SJCRH30 (cell line): ENCODE results near the gene DNPH1. TPM values are rescaled to one million over a fixed set of nuclear protein-coding genes. Genes with fewer than 3 reads are reported as not detected.
A peak's percentile ranks its signal among the peaks of the same experiment; 100 is the strongest.

Experiments
- DNase-seq, 2 experiments: peaks; one replicate each; pipeline ENCODE4 v3.0.0-alpha.2; 2015 to 2020
- H3K27ac ChIP-seq: fragments of 250-450 bp; sonication (Bioruptor Pico); 2 replicates; pipeline ENCODE4 v1.5.1; 2020; ENCODE audit warnings: mild to moderate bottlenecking, moderate library complexity
- H3K27me3 ChIP-seq: fragments of 250-450 bp; sonication (Bioruptor Pico); 2 replicates; pipeline ENCODE4 v1.5.1; 2020; ENCODE audit warnings: mild to moderate bottlenecking, moderate library complexity
- H3K36me3 ChIP-seq: fragments of 250-450 bp; sonication (Bioruptor Pico); 2 replicates; pipeline ENCODE4 v1.5.1; 2020; ENCODE audit warnings: mild to moderate bottlenecking, moderate library complexity
- H3K4me1 ChIP-seq: fragments of 250-450 bp; sonication (Bioruptor Pico); 2 replicates; pipeline ENCODE4 v1.5.1; 2020; ENCODE audit warnings: mild to moderate bottlenecking, moderate library complexity
- H3K4me3 ChIP-seq: fragments of 250-450 bp; sonication (Bioruptor Pico); 2 replicates; pipeline ENCODE4 v1.5.1; 2020; ENCODE audit warnings: mild to moderate bottlenecking, moderate library complexity
- H3K9me3 ChIP-seq: fragments of 250-450 bp; sonication (Bioruptor Pico); replicated peaks from 2 replicates; pipeline ENCODE4 v1.5.1; 2020; ENCODE audit warnings: mild to moderate bottlenecking, moderate library complexity
- total RNA-seq: library from RNA; depleted of rRNA; stranded (reverse); fragments of >200 nt; shearing (Covaris generic); gene quantifications from 2 replicates; pipeline ENCODE4 v1.2.3, GENCODE V29; 2014; rRNA removed

DNPH1 gene, protein sequence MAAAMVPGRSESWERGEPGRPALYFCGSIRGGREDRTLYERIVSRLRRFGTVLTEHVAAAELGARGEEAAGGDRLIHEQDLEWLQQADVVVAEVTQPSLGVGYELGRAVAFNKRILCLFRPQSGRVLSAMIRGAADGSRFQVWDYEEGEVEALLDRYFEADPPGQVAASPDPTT
- 23.8 and 31.4 TPM in 2 replicates for total RNA-seq

DNA sequence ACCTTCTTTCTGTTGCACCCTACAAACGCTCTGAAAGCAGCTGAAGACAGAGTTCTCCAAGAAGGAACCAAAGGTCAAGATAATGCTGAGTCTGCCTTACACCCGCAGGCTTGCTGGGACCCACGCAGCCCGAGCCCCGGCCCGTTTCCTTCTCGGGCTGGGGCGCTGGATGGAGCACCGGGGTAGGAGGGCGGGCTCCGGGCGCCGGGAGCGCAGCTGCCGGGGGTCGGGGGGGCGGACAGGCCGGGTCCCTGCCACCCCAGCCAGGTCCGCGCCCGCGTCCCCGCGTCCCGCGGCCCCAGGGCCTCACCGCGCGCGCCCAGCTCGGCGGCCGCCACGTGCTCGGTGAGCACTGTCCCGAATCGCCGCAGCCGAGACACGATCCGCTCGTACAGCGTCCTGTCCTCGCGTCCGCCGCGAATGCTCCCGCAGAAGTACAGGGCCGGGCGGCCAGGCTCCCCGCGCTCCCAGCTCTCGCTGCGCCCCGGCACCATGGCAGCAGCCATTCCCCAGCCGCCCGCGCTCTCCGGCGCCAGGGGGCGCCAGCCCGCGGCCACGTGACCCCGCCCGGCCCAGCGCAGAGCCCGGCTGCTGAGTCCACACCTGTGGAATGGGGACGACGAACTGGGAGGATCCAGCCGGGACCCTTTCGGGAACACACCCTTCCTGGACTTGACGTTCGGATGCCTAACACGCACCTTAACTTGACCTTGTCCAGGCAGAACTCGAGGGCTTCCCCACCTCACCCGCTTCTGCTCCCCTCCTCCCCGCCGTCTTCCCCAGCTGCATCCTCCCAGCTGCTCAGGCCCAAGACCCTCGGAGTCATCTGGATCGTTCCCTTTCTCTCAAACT, at the start of gene DNPH1:
DNPH1 (minus strand) TSS at position 531 of the 852 bp plus-strand sequence; CDS start at position 506, 25 bp downstream.
- H3K4me1 ChIP-seq = no peaks in the 10 kb centered on the region
- no peaks in the 10 kb centered on the region for H3K36me3 ChIP-seq
- DNase-seq = peak; percentile 73 to 82
- no peak within 1 kb of the TSS; the same call in 1 of the 2 replicates for H3K27ac ChIP-seq
- peak within 1 kb of the TSS; percentile 64 for H3K4me3 ChIP-seq
- H3K9me3 ChIP-seq = no peaks in the 10 kb centered on the region
- H3K27me3 ChIP-seq = no peaks in the 10 kb centered on the region

DNA sequence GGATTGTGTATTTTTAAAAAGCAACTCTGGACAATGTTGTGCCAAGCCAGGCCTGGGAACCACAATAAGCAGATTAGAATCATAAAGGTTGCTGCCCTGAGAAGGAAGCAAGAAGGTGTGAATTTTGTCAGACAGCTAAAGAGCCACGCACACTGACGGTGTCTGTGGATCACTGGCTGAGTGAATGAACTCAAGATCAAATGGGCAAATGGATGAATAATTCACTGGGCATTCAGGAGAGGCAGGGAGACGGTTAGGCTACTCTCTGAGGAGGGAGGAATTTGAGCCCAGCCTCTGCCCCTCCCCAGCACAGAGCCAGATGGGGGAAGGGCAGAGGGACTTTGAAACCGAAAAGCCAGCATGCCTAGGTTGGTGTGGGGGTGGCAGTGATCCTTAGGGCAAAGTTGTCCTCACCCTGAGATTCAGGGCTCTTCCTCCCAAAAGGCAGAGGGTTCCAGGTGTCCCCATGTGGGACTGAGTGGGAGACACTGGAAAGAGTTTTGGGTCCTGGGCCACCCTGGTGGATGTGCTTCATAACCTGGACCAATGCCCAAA, 49.3 kb upstream of the DNPH1 start:
- no peak overlapping the region for H3K27ac ChIP-seq
- H3K4me3 ChIP-seq = no peak overlapping the region
- no peaks in the 10 kb centered on the region for H3K4me1 ChIP-seq
- no peak for DNase-seq
- H3K27me3 ChIP-seq = 0 out of 2 replicates have a peak, but pooled peaks cover 3% of the 10 kb centered on the region
- H3K9me3 ChIP-seq = no peaks in the 10 kb centered on the region
- no peaks in the 10 kb centered on the region for H3K36me3 ChIP-seq

DNA sequence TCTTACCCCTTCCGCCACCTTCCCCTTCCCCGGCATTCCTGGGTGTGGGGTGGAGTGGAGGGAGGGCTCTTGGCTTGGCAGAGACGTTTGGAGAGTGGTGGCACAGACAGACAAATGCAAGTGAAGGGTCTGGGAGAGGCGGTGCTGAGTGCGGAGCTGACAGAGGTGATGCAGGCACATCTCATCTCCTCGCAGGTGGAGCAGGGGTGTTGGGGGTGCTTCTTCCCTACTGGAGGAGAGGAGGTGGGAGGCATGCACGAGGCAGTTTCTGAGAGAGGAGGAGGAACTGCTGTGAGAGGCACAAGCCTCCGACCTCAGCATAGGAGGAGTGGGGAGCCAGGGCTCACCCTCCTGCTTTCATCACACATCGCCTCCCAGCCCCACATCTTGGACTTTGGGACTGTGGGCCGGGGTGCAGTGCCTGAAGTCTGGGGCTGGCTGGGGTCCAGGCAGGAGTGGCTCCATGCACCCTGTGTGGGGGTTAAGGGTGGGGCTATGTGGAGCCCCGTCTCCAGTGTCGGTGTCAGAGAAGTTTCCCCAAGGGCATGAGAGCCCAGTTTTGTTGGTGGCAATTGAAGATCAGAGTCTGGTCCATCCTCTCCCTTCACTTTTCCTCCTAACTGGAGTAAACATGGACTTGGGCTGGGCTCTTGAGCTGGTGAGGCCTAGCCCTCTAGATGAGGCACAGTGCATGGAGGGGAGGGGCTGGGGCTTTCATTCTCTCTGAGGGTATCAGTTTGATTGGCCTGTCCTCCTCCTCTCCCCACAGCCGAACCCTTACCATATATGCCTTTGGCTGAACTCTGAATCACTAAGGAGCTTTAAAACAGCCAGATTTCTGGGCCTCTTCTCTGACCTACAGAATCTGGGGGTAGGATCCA, 48.6 kb upstream of the DNPH1 start:
- Histone ChIP-seq H3K4me3 (no peak overlapping the region), H3K36me3 (no peaks in the 10 kb centered on the region), H3K4me1 (no peaks in the 10 kb centered on the region), H3K9me3 (no peaks in the 10 kb centered on the region), H3K27me3 (0 out of 2 replicates have a peak, but pooled peaks cover 3% of the 10 kb centered on the region), H3K27ac (no peak overlapping the region)
- DNase-seq = no peak

DNA sequence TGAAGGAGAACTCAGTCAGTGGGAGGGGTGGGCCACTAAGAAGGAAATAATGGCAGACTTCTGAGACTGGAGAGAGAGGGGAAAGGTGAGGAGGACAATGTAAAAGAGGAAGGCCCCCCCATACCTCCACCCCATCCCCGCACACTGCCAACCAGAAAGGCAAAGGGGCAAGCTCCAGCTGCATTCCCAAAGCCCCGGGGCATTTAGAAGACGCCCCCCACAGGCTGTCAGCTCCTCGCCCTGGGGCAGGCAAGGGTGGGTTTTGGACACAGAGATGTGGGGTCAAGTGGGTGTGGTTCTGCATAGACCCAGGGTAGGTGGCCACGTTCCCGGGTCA, 48.0 kb upstream of the DNPH1 start:
- Histone ChIP-seq H3K4me1 (no peaks in the 10 kb centered on the region), H3K27ac (no peak overlapping the region), H3K27me3 (0 out of 2 replicates have a peak, but pooled peaks cover 3% of the 10 kb centered on the region), H3K36me3 (no peaks in the 10 kb centered on the region), H3K9me3 (no peaks in the 10 kb centered on the region), H3K4me3 (no peak overlapping the region)
- DNase-seq = no peak

DNA sequence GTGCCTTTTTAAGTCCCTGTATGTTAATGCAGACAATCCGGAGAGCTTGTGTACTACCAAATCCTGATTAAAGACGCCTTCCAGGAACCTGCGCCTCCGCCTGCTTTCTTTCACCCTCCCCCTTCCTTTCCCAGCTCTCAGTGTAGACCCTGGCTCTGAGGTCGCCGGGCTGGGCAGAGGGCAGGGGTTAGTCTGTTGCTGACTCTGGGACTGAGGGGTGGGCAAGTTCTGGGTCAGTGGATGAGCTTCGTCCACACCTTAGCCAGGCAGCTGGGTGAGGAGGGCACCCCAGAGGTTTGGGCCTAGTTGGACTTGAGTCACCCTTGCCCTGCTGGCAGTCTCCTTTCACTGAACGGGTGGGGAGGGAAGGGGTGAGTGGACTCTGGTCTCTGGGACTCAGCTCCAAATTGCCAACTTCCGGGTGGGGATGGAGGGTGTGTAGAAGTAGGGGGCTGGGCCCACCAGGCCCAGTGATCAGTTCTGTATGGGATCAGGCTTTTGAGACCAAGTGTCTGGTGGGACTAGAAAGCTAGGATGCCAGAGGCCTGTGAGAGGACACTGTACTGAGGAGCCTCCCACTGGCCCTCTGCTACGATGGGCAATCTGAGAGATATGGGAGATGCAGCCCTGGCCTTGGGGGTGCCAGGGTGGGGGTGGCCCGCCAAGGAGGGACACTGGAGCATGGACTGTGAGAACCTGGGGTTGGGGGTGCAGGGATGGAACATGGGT, 47.5 kb upstream of the DNPH1 start:
- Histone ChIP-seq H3K36me3 (no peaks in the 10 kb centered on the region), H3K4me3 (no peak overlapping the region)

DNA sequence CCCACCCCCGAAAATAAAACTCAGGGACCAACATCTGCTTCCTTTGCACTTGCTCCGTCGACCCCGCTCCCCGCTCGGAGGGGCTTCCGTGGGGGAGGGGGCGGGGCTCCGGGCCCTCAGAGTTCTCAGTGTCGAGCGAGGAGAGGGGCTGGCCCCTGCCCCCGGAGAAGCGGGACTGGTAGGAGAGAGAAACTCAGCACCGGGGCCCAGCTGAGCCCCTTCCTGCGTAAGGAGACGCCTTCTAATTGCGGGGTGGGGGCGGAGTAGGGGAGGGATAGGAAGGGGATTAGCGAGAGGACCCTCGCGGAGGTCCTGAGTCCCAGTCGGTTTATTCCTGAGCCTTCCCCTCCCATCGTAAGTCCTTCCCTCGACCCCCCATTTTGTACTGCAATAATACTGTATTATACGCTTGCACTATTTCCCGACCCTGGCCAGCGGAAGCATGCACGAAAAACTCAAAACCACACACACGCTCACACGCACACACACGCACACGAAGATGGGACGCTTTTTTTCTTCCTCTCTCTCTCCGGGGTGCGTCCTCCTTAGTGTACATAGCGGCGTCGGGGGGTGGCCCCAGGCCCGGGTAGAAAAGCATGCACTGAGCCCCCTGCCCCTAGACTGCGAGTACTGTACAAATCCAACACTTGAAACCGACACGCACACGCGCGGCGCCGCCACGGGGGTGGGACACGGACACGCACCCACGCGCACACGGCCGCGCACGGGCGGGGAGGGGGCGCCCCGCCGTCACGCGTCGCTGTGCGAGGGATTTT, 46.7 kb upstream of the DNPH1 start:
- Histone ChIP-seq H3K27ac (no peak overlapping the region), H3K4me1 (no peaks in the 10 kb centered on the region), H3K36me3 (no peaks in the 10 kb centered on the region), H3K9me3 (no peaks in the 10 kb centered on the region), H3K4me3 (no peak overlapping the region), H3K27me3 (no peaks in the 10 kb centered on the region)
- no peak for DNase-seq

More for the DNA sequence above, 47.5 kb upstream of the DNPH1 start:
- H3K27ac ChIP-seq = no peak overlapping the region
- H3K4me1 ChIP-seq = no peaks in the 10 kb centered on the region
- no peaks in the 10 kb centered on the region for H3K9me3 ChIP-seq
- no peaks in the 10 kb centered on the region for H3K27me3 ChIP-seq
- DNase-seq = no peak

DNA sequence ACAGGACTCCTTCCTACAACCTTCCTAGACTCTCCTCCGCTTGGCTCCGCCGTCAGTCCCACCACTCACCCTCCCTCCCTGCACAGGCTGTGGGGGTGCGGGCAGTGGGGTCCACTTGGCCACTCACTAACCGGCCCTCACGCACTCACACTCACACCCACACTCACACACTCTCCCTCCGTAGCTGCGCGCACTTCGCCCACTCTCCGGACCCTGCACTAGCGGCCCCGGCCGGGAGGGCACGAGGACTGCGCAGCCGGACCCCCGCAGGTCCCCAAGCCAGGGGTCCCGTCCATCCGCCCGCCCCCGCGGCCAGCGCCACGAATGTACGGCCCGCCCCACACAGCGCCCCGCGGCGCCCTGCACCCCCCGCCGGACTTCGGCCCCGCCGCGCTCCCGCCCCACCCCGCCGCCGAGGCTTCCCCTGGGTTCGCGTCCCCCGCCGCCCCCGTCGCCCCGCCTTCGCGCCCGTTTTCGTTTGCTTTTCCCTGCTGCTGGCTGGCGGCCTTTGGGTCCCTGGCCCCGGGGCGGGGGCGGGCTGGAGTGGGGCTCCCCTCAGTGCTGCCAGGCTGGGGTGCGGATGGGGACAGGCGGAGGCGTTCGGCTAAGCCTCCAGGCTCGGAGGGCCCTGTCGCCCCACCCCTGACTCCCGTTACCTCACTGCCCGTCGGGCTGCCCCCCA, 45.8 kb upstream of the DNPH1 start:
- no peak for DNase-seq
- Histone ChIP-seq H3K9me3 (no peaks in the 10 kb centered on the region), H3K4me3 (no peak overlapping the region), H3K27ac (no peak overlapping the region), H3K27me3 (no peaks in the 10 kb centered on the region), H3K36me3 (no peaks in the 10 kb centered on the region), H3K4me1 (peaks cover 5% of the 10 kb centered on the region; the same call in 1 of the 2 replicates)

DNA sequence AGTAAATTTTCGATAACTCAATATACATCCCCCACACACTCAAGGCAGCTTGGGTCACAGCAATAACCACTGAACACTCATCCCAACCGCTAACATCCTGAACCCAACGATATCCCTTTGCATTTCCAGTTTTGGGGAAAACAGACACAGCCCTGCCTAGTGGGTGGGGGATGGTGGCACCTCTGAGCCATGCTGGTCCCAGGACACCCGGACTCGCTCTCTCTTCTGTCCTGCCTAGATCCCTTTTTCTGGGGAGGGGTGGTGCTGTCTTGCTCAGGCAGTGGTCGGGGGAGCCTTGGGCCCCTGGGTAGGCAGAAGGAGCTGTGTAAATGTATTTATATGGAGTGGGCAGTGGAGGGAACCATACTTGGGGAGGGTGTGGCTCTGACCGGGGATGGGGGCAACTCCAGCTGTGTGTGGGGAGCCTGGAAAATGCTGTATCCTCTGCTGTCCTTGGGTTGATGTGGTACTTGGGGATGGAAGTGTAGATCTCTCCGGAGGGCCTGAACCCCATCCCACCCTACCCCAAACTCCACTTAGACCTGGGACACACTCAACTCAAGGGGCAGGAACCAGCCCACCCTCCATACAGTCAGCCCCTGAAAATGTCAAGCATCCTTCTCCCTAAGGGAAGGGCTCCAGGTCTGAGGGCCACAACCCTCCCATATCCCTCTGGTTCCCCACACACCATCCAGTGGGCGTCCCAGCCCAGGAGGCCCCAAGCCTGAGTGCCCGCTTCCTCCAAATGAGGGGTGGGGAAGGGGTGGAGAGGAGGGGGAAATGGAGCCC, 45.0 kb upstream of the DNPH1 start:
- H3K4me3 ChIP-seq = no peak overlapping the region
- peaks cover 6% of the 10 kb centered on the region; the same call in 1 of the 2 replicates for H3K4me1 ChIP-seq
- H3K27ac ChIP-seq = no peak overlapping the region
- no peaks in the 10 kb centered on the region for H3K9me3 ChIP-seq
- H3K27me3 ChIP-seq = no peaks in the 10 kb centered on the region
- no peak for DNase-seq
- no peaks in the 10 kb centered on the region for H3K36me3 ChIP-seq

DNA sequence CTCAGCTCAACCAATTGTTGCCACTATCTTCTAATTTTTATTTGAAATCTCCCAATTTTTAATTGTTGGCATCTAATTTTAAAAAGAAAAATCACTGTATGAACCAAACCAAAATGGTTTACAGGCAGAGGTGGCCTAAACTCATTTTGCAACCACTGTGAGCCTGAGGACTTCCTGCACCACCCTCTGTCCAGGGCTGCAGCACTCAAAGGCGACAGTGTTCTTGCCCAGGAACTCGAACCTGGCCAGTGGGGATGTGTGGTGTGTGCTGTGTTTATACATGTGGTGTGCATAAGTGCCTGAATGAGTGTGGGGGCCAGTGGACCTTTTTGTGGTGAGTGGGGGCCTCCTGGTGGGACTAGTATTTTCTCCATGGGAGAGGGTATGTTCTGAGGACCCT, 44.4 kb upstream of the DNPH1 start:
- Histone ChIP-seq H3K4me3 (no peak overlapping the region), H3K9me3 (no peaks in the 10 kb centered on the region), H3K36me3 (no peaks in the 10 kb centered on the region), H3K27me3 (no peaks in the 10 kb centered on the region), H3K27ac (no peak overlapping the region), H3K4me1 (peaks cover 6% of the 10 kb centered on the region; the same call in 1 of the 2 replicates)
- DNase-seq = no peak

DNA sequence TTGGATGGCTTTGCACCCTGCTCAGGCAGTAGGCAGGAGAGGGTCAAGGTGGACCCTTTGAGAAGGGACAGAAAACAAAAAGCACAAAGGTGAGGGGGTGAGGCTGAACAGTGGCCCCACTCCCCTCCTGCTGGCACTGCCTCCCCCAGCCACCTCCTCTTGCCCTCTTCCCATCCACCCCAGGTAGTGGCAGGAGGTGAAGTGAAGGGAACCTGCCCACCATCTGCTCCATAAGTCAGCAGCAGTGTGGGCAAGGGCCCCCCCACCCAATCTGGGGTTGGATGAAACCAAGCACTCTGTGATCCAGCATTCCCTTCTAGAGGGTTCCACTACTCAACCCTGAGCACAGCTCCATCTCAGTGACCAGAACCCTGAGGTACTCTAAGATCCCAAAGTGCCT, 42.7 kb upstream of the DNPH1 start:
- Histone ChIP-seq H3K9me3 (no peaks in the 10 kb centered on the region), H3K27ac (no peak overlapping the region), H3K4me3 (no peak overlapping the region), H3K4me1 (peaks cover 6% of the 10 kb centered on the region; the same call in 1 of the 2 replicates), H3K36me3 (no peaks in the 10 kb centered on the region), H3K27me3 (no peaks in the 10 kb centered on the region)
- DNase-seq = no peak

DNA sequence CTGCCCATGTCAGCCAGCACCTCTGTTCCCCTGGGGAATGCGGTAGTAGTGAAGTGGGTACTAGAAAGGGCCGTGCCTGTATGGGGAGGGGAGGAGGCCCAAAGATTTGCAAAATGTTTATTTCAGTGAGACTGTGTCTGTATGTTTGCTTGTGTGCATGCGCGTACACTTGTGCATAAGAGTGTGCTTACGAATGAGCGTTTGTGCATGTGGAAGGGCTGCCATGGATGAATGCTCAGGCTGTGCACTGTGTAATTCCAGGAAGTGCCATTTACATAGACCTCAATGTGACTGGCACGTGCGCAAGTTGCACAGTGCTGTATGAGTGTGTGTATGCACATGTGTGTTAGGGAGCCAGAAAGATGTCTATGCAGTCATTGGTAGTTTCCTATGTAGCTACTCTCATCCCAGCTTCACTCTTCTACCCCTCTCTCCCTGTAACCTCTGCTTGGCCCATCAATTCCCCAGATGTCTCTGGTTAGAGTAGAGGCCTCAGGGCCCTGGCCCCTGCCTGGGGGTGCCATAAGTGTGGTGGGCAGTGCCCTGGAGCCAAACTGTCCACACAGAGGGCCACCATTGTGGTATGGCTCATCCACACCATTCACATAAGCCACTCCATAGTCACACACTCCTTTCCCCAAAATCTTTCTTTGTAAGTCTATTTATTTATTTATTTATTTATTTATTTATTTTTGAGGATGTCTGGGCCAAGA, 42.0 kb upstream of the DNPH1 start:
- H3K27me3 ChIP-seq = no peaks in the 10 kb centered on the region
- H3K36me3 ChIP-seq = no peaks in the 10 kb centered on the region
- H3K27ac ChIP-seq = no peak overlapping the region
- H3K4me3 ChIP-seq = no peak overlapping the region
- DNase-seq = no peak
- H3K4me1 ChIP-seq = peaks cover 6% of the 10 kb centered on the region; the same call in 1 of the 2 replicates
- no peaks in the 10 kb centered on the region for H3K9me3 ChIP-seq
